Vagina (tissue), 2 donors: ENCODE results near the gene FBRSL1. TPM values are rescaled to one million over a fixed set of nuclear protein-coding genes. Genes with fewer than 3 reads are reported as not detected.

Experiments
- DNase-seq, 2 donors: peaks; one replicate each; pipeline ENCODE4 v3.0.0-alpha.2; 2017; ENCODE audit errors: extremely low spot score in 2 of 2
- H3K27ac ChIP-seq: fragments of 200-600 bp; sonication (generic); one replicate; pipeline ENCODE4 v1.5.1; 2019
- H3K27me3 ChIP-seq: fragments of 200-600 bp; sonication (generic); one replicate; pipeline ENCODE4 v1.5.1; 2019
- H3K36me3 ChIP-seq, 2 donors: fragments of 200-600 bp; sonication (generic); one replicate each; pipeline ENCODE4 v1.5.1; 2017 to 2019
- H3K4me1 ChIP-seq: fragments of 200-600 bp; sonication (generic); one replicate; pipeline ENCODE4 v1.5.1; 2019
- H3K4me3 ChIP-seq, 2 donors: fragments of 200-600 bp; sonication (generic); 1 replicate in 1 of 2; 2 replicates in 1 of 2; pipeline ENCODE4 v1.5.1; 2016 to 2019
- H3K9me3 ChIP-seq: fragments of 200-600 bp; sonication (generic); one replicate; pipeline ENCODE4 v1.5.1; 2019
- POLR2A ChIP-seq, 2 donors: fragments of 450-650 bp; IDR thresholded peaks; one replicate each; pipeline ENCODE4 v1.6.1; 2017; ENCODE audit warnings: antibody characterized with exemption in 2 of 2, mild to moderate bottlenecking in 2 of 2, moderate library complexity in 2 of 2
- POLR2AphosphoS5 ChIP-seq, 2 donors: sonication (generic); formaldehyde crosslinking; IDR thresholded peaks; one replicate each; pipeline ENCODE4 v1.9.0; 2017; ENCODE audit warnings: antibody characterized with exemption in 2 of 2, mild to moderate bottlenecking in 2 of 2, low read depth in 1 of 2; ENCODE audit not compliant: insufficient read depth in 1 of 2
- intact Hi-C: fragments of 100-400 bp; cut with DNase I; formaldehyde crosslinking; loops from one replicate; pipeline ENCODE4 v1.15.1; 2023
- total RNA-seq: library from RNA; depleted of rRNA; stranded (reverse); fragments of >200 nt; gene quantifications from one replicate; pipeline ENCODE4 v1.2.3, GENCODE V29; 2016
- TF ChIP-seq, protein P1 (sequence below), 3 experiments: fragments of 450-650 bp in 2 of 3; fragments of 200-600 bp in 1 of 3; sonication (generic) in 1 of 3; IDR thresholded peaks; one replicate each; pipeline ENCODE4 v1.5.1; 2017 to 2019; ENCODE audit warnings: antibody characterized with exemption in 3 of 3, mild to moderate bottlenecking in 2 of 3, moderate library complexity in 2 of 3

FBRSL1 gene
- total RNA-seq, 1 donor from 2014 or later: 11.0 TPM

DNA sequence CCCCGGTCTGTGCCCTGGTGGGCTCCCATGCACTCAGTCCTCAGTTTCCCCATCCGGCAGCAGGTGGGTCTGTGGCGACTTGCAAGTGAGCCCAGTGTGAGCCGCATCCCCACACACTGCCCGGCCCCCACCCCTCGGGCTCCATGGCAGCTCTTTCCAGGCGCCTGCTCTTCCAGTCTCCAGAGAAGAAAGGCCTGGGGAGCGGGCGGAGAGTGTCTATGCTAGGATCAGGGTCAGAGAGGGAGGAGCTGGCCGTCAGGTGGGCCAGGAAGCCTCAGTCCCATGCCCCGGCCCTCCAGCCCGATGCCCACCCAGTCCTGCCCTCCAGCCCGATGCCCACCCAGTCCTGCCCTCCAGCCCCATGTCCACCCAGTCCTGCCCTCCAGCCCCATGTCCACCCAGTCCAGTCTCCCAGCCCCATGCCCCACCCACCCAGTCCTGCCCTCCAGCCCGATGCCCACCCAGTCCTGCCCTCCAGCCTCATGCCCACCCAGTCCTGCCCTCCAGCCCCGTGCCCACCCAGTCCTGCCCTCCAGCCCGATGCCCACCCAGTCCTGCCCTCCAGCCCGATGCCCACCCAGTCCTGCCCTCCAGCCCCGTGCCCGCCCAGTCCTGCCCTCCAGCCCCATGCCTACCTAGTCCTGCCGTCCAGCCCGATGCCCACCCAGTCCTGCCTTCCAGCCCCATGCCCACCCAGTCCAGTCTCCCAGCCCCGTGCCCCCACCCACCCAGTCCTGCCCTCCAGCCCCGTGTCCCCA is 49.2 kb downstream of the FBRSL1 start:
- intact Hi-C loops: no loop called here
- no peak overlapping the region for H3K4me3 ChIP-seq
- no peaks in the 10 kb centered on the region for H3K27me3 ChIP-seq
- no peaks in the 10 kb centered on the region for H3K9me3 ChIP-seq
- no peak overlapping the region for H3K27ac ChIP-seq
- TF ChIP-seq, protein P1, sequence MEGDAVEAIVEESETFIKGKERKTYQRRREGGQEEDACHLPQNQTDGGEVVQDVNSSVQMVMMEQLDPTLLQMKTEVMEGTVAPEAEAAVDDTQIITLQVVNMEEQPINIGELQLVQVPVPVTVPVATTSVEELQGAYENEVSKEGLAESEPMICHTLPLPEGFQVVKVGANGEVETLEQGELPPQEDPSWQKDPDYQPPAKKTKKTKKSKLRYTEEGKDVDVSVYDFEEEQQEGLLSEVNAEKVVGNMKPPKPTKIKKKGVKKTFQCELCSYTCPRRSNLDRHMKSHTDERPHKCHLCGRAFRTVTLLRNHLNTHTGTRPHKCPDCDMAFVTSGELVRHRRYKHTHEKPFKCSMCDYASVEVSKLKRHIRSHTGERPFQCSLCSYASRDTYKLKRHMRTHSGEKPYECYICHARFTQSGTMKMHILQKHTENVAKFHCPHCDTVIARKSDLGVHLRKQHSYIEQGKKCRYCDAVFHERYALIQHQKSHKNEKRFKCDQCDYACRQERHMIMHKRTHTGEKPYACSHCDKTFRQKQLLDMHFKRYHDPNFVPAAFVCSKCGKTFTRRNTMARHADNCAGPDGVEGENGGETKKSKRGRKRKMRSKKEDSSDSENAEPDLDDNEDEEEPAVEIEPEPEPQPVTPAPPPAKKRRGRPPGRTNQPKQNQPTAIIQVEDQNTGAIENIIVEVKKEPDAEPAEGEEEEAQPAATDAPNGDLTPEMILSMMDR (IDR thresholded peaks at IDR 0.05): no peak
- no peak for TF ChIP-seq POLR2AphosphoS5 (IDR thresholded peaks at IDR 0.05; ENCODE audit: insufficient read depth in 1 of 2, low read depth in 1 of 2)
- DNase-seq: no peak
- H3K4me1 ChIP-seq: peaks cover 13% of the 10 kb centered on the region
- H3K36me3 ChIP-seq: no peaks in the 10 kb centered on the region

DNA sequence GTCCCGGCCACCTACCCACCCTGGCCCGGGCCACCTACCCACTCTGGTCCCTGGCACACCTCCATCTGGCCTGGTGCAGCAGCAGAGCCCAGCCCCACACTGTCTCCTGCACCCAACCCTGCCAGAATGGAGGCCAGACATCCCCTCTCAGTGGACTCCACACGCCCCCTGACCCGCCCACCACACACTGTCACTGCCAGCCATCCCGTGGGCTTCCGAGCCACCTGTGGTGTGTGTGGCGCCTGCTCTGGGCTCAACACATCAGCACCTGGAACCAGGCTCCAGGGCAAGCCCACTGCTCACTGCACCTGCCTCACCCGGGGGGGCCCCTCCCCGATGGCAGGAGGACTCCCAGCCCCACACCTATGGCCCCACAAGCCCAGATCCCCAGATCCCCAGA is 50.5 kb downstream of the FBRSL1 start:
- H3K27me3 ChIP-seq: no peaks in the 10 kb centered on the region
- no peaks in the 10 kb centered on the region for H3K9me3 ChIP-seq
- no peak overlapping the region for H3K27ac ChIP-seq
- no peak for DNase-seq
- no peaks in the 10 kb centered on the region for H3K36me3 ChIP-seq
- intact Hi-C loops: no loop called here
- peaks cover 13% of the 10 kb centered on the region for H3K4me1 ChIP-seq
- TF ChIP-seq POLR2A (IDR thresholded peaks at IDR 0.05): no peak
- TF ChIP-seq, protein P1 (IDR thresholded peaks at IDR 0.05): no peak
- no peak for TF ChIP-seq POLR2AphosphoS5 (IDR thresholded peaks at IDR 0.05; ENCODE audit: insufficient read depth in 1 of 2, low read depth in 1 of 2)
- H3K4me3 ChIP-seq: no peak overlapping the region

DNA sequence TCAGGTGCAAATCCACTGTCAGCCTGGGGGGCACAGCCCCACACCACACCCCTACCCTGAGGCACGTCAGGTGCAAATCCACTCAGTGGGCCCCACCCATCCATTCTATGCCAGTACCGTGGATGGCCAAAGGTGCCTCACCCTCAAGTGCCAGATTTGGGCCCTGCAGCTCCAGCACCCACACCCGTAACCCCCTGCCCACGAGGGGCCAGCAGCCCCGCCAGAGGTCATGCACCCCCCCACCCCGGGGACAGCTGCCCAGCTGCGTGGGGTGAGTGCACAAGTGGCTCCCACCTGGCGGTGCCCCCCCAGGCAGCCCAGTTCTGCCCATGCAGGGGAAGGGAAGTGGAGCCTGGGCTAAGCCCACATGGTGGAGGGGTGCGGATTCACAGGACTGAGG is 51.2 kb downstream of the FBRSL1 start:
- DNase-seq: no peak
- Histone ChIP-seq H3K4me1 (peaks cover 13% of the 10 kb centered on the region), H3K27ac (no peak overlapping the region), H3K36me3 (no peaks in the 10 kb centered on the region), H3K27me3 (no peaks in the 10 kb centered on the region), H3K9me3 (no peaks in the 10 kb centered on the region), H3K4me3 (no peak overlapping the region)
- TF ChIP-seq POLR2AphosphoS5 (IDR thresholded peaks at IDR 0.05; ENCODE audit: insufficient read depth in 1 of 2, low read depth in 1 of 2) (no peak), POLR2A (IDR thresholded peaks at IDR 0.05) (no peak)
- TF ChIP-seq, protein P1 (IDR thresholded peaks at IDR 0.05): no peak
- intact Hi-C loops: no loop called here

DNA sequence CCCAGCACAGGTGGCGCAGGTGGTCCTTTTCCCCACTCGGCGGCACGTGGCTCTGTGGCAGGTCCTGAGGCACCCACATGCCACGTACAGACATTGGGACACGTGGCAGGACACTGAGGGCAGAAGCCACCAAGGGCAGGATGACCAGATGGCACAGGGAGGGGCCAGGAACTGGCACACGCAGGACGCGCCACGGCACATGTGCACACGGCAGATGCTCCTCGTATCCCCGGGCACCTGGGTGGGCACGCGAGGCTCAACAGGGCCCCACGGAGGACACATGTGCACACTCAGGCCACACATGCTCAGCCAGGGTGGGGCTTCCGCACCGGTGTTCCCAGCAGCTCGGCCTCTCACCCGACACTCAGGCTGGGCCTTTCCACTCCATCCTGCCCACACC is 52.0 kb downstream of the FBRSL1 start:
- DNase-seq: no peak
- TF ChIP-seq, protein P1 (IDR thresholded peaks at IDR 0.05): no peak
- TF ChIP-seq POLR2A (IDR thresholded peaks at IDR 0.05): no peak
- TF ChIP-seq POLR2AphosphoS5 (IDR thresholded peaks at IDR 0.05; ENCODE audit: insufficient read depth in 1 of 2, low read depth in 1 of 2): no peak
- H3K4me3 ChIP-seq: no peak overlapping the region
- no peaks in the 10 kb centered on the region for H3K9me3 ChIP-seq
- H3K4me1 ChIP-seq: peaks cover 13% of the 10 kb centered on the region
- intact Hi-C loops: no loop called here
- H3K36me3 ChIP-seq: no peaks in the 10 kb centered on the region
- H3K27ac ChIP-seq: no peak overlapping the region
- H3K27me3 ChIP-seq: no peaks in the 10 kb centered on the region

DNA sequence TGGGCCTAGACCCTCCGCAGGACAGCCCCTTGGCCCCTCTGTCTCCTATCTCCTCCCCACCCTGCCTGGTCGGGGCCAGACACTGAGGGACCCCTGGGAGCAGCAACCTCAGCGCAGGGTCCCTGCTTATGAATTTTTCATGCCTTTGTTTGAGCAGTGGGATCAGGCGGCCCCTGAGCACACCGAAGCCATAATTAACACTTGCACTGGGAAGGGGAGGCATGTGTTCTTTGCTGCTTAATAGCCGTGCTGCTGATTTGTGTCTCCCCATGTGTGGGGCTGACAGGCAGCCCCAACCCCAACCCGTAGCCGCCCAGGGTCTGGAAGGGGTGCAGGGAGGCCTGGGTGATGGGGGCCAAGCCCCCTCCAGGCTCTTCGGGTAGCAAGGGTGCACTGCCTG is 52.7 kb downstream of the FBRSL1 start:
- no peaks in the 10 kb centered on the region for H3K36me3 ChIP-seq
- H3K27ac ChIP-seq: no peak overlapping the region
- TF ChIP-seq POLR2A (IDR thresholded peaks at IDR 0.05) (no peak), POLR2AphosphoS5 (IDR thresholded peaks at IDR 0.05; ENCODE audit: insufficient read depth in 1 of 2, low read depth in 1 of 2) (no peak)
- TF ChIP-seq, protein P1 (IDR thresholded peaks at IDR 0.05): no peak
- H3K9me3 ChIP-seq: no peaks in the 10 kb centered on the region
- H3K4me1 ChIP-seq: peaks cover 12% of the 10 kb centered on the region
- intact Hi-C loops: no loop called here
- no peak overlapping the region for H3K4me3 ChIP-seq
- no peaks in the 10 kb centered on the region for H3K27me3 ChIP-seq
- no peak for DNase-seq
